Bronchial epithelial cell (primary cell): ENCODE results near the gene NR6A1. TPM values are rescaled to one million over a fixed set of nuclear protein-coding genes. Genes with fewer than 3 reads are reported as not detected.

Experiments
- DNase-seq: peaks from one replicate; pipeline ENCODE4 v3.0.0-alpha.2; 2010; ENCODE audit warnings: low read depth
- FAIRE-seq: peaks from 2 replicates; lab custom pipeline; 2011; peaks lifted over from hg19 to GRCh38; lab: Jason Lieb, UNC
- H3K27me3 ChIP-seq: 2 replicates; pipeline ENCODE4 v1.5.1; 2011; ENCODE audit warnings: low read length; ENCODE audit not compliant: control insufficient read depth, insufficient read depth
- H3K36me3 ChIP-seq: 2 replicates; pipeline ENCODE4 v1.5.1; 2011; ENCODE audit warnings: low read length; ENCODE audit not compliant: control insufficient read depth, insufficient read depth
- H3K4me3 ChIP-seq: 2 replicates; pipeline ENCODE4 v1.5.1; 2011; ENCODE audit warnings: mild to moderate bottlenecking, low read depth, low read length, control low read depth
- total RNA-seq: library from RNA; depleted of rRNA; stranded (reverse); fragments of >200 nt; gene quantifications from 2 replicates; pipeline ENCODE4 v1.2.1, GENCODE V29; 2014
- TF ChIP-seq, protein P1 (sequence below): IDR thresholded peaks from 2 replicates; pipeline ENCODE4 v1.5.1; 2011; ENCODE audit warnings: mild to moderate bottlenecking, moderate library complexity, low read length, control low read depth, inconsistent platforms; ENCODE audit not compliant: insufficient read depth, severe bottlenecking

NR6A1 gene
- total RNA-seq, 1 donor from 2014 or later: 2.9 TPM

DNA sequence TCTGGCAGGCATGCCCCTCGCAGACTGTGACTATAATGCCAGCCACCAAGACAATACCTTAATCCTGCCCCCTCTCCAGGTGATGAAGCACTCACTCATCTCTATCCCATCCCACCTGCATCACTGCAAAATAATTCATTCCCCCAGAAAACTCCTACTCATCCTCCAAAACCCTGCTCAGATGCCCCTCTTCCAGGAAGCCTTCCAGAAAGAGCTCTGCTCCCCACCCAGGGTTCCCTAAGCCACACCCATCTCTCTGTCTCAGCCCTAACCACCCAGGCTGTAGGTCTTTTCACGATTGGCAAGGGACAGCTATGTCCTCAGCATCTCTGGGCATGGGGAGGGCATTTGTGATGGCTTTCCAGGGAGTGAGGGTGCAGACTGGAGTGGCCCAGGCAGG, 281.1 kb downstream of the NR6A1 start:
- Histone ChIP-seq H3K4me3 (no peak overlapping the region), H3K36me3 (no peaks in the 10 kb centered on the region), H3K27me3 (peaks cover 18% of the 10 kb centered on the region)
- DNase-seq (no peak), FAIRE-seq (no peak)
- TF ChIP-seq, protein P1, sequence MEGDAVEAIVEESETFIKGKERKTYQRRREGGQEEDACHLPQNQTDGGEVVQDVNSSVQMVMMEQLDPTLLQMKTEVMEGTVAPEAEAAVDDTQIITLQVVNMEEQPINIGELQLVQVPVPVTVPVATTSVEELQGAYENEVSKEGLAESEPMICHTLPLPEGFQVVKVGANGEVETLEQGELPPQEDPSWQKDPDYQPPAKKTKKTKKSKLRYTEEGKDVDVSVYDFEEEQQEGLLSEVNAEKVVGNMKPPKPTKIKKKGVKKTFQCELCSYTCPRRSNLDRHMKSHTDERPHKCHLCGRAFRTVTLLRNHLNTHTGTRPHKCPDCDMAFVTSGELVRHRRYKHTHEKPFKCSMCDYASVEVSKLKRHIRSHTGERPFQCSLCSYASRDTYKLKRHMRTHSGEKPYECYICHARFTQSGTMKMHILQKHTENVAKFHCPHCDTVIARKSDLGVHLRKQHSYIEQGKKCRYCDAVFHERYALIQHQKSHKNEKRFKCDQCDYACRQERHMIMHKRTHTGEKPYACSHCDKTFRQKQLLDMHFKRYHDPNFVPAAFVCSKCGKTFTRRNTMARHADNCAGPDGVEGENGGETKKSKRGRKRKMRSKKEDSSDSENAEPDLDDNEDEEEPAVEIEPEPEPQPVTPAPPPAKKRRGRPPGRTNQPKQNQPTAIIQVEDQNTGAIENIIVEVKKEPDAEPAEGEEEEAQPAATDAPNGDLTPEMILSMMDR: no peak

GRCh38 chr9:124489222-124489621, 281.9 kb downstream of the NR6A1 start:
- Histone ChIP-seq H3K4me3 (no peak overlapping the region), H3K36me3 (no peaks in the 10 kb centered on the region), H3K27me3 (peaks cover 18% of the 10 kb centered on the region)
- TF ChIP-seq, protein P1: no peak
- DNase-seq (peak; percentile 57), FAIRE-seq (peak; percentile 85)

- FAIRE-seq (no peak), DNase-seq (no peak)
- H3K4me3 ChIP-seq: no peak overlapping the region
- peaks cover 18% of the 10 kb centered on the region for H3K27me3 ChIP-seq
- TF ChIP-seq, protein P1: no peak
- H3K36me3 ChIP-seq: no peaks in the 10 kb centered on the region
Observed at GRCh38 chr9:124488641-124489210, 282.4 kb downstream of the NR6A1 start.

GRCh38 chr9:124487260-124488182, 283.6 kb downstream of the NR6A1 start:
- H3K4me3 ChIP-seq: no peak overlapping the region
- peaks cover 18% of the 10 kb centered on the region for H3K27me3 ChIP-seq
- H3K36me3 ChIP-seq: no peaks in the 10 kb centered on the region
- TF ChIP-seq, protein P1: no peak
- DNase-seq (no peak), FAIRE-seq (no peak)

GRCh38 chr9:124486778-124487259, 284.3 kb downstream of the NR6A1 start:
- FAIRE-seq (no peak), DNase-seq (no peak)
- peaks cover 17% of the 10 kb centered on the region for H3K27me3 ChIP-seq
- TF ChIP-seq, protein P1: no peak
- no peak overlapping the region for H3K4me3 ChIP-seq
- H3K36me3 ChIP-seq: no peaks in the 10 kb centered on the region
